Natural killer cell (primary cell): ENCODE data around the gene P2RY6. TPM values are rescaled to one million over a fixed set of nuclear protein-coding genes. Genes with fewer than 3 reads are reported as not detected.

Experiments
- ATAC-seq, 3 donors: fragments of 150-1000 bp in 2 of 3; fragments of 200-7000 bp in 1 of 3; cut with Tn5 transposase; 1 replicate in 1 of 3; 2 replicates in 2 of 3; pipeline ENCODE4 v1.10.0; 2021; ENCODE audit warnings: mild to moderate bottlenecking in 2 of 3, moderate library complexity in 2 of 3
- DNase-seq, 2 donors: peaks; one replicate each; pipeline versions ENCODE4 v3.0.0 to v3.0.0-alpha.2; 2013 to 2021; ENCODE audit warnings: mixed read lengths in 1 of 2
- H3K27ac ChIP-seq: one replicate; pipeline ENCODE4 v1.5.1; 2013; ENCODE audit warnings: mild to moderate bottlenecking, low read length
- H3K27me3 ChIP-seq: one replicate; pipeline ENCODE4 v1.6.1; 2013; ENCODE audit warnings: low read length; ENCODE audit not compliant: control insufficient read depth, insufficient read depth
- H3K36me3 ChIP-seq: one replicate; pipeline ENCODE4 v1.6.1; 2013; ENCODE audit warnings: low read length; ENCODE audit not compliant: control insufficient read depth, insufficient read depth
- H3K4me1 ChIP-seq: one replicate; pipeline ENCODE4 v1.6.1; 2013; ENCODE audit warnings: low read length; ENCODE audit not compliant: control insufficient read depth, insufficient read depth
- H3K4me3 ChIP-seq: one replicate; pipeline ENCODE4 v1.5.1; 2013; ENCODE audit warnings: low read length
- H3K9me3 ChIP-seq: one replicate; pipeline ENCODE4 v1.6.1; 2013; ENCODE audit warnings: low read length; ENCODE audit not compliant: control insufficient read depth, insufficient read depth
- H3K27ac Mint-ChIP-seq, 2 donors: one replicate each; pipeline ENCODE4 v1.8.0; 2022; ENCODE audit warnings: mild to moderate bottlenecking in 2 of 2, mixed read lengths in 2 of 2, moderate library complexity in 1 of 2
- H3K27me3 Mint-ChIP-seq, 2 donors: one replicate each; pipeline ENCODE4 v1.8.0; 2022; ENCODE audit warnings: low read depth in 2 of 2, mixed read lengths in 2 of 2
- H3K36me3 Mint-ChIP-seq: one replicate; pipeline ENCODE4 v1.8.0; 2022; ENCODE audit warnings: mixed read lengths
- H3K4me1 Mint-ChIP-seq, 2 donors: one replicate each; pipeline ENCODE4 v1.8.0; 2022; ENCODE audit warnings: mixed read lengths in 2 of 2
- H3K4me3 Mint-ChIP-seq: one replicate; pipeline ENCODE4 v1.8.0; 2022; ENCODE audit warnings: mild to moderate bottlenecking, moderate library complexity, mixed read lengths
- H3K9me3 Mint-ChIP-seq, 2 donors: one replicate each; pipeline ENCODE4 v1.8.0; 2022; ENCODE audit warnings: mixed read lengths in 2 of 2
- WGBS: methylation state at CpG from one replicate; pipeline ENCODE4 v1.1.7; 2013; ENCODE audit warnings: missing lambda C conversion rate; ENCODE audit not compliant: insufficient coverage; 5-methylcytosine and 5-hydroxymethylcytosine counted together
- intact Hi-C: fragments of 100-400 bp; cut with micrococcal nuclease; formaldehyde crosslinking; loops from one replicate; pipeline ENCODE4 v1.14.2; 2022
- total RNA-seq, 4 donors: library from RNA; stranded (reverse); fragments of 120-200 nt in 1 of 4; gene quantifications; one replicate each; pipeline versions ENCODE4 v1.2.3 to v1.2.4, GENCODE V29; 2013 to 2022
- TF ChIP-seq, protein P1 (sequence below): fragments of 200-600 bp; IDR thresholded peaks from one replicate; pipeline ENCODE4 v1.8.0; 2022; ENCODE audit warnings: antibody characterized with exemption

P2RY6 gene
- total RNA-seq, 3 donors from 2014 or later (not counting 1 experiment from before 2014, with no cell fraction given), result 0.24 to 0.40 TPM; not detected in 1

GRCh38 chr11:73239571-73240189 is 32.5 kb upstream of the P2RY6 start:
- no peak overlapping the region for H3K27ac Mint-ChIP-seq

GRCh38 chr11:73240190-73240781 is 31.9 kb upstream of the P2RY6 start:
- Histone ChIP-seq H3K9me3 (no peaks in the 10 kb centered on the region), H3K27ac (no peak overlapping the region), H3K4me1 (peaks cover 8% of the 10 kb centered on the region), H3K4me3 (no peak overlapping the region), H3K27me3 (no peaks in the 10 kb centered on the region), H3K36me3 (no peaks in the 10 kb centered on the region)
- intact Hi-C loops, result no loop called here
- no peaks in the 10 kb centered on the region for H3K36me3 Mint-ChIP-seq
- DNase-seq, result no peak
- TF ChIP-seq, protein P1, sequence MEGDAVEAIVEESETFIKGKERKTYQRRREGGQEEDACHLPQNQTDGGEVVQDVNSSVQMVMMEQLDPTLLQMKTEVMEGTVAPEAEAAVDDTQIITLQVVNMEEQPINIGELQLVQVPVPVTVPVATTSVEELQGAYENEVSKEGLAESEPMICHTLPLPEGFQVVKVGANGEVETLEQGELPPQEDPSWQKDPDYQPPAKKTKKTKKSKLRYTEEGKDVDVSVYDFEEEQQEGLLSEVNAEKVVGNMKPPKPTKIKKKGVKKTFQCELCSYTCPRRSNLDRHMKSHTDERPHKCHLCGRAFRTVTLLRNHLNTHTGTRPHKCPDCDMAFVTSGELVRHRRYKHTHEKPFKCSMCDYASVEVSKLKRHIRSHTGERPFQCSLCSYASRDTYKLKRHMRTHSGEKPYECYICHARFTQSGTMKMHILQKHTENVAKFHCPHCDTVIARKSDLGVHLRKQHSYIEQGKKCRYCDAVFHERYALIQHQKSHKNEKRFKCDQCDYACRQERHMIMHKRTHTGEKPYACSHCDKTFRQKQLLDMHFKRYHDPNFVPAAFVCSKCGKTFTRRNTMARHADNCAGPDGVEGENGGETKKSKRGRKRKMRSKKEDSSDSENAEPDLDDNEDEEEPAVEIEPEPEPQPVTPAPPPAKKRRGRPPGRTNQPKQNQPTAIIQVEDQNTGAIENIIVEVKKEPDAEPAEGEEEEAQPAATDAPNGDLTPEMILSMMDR, result no peak
- no peaks in the 10 kb centered on the region for H3K9me3 Mint-ChIP-seq
- peaks cover 0 to 3% of the 10 kb centered on the region in 2 donors for H3K27me3 Mint-ChIP-seq
- no peak overlapping the region for H3K27ac Mint-ChIP-seq
- H3K4me3 Mint-ChIP-seq, result no peak overlapping the region
- no peak for ATAC-seq
- WGBS, result 79% methylated on average over 4 of the region's 4 CpGs
- peaks cover 0 to 6% of the 10 kb centered on the region in 2 donors for H3K4me1 Mint-ChIP-seq

More at GRCh38 chr11:73239571-73240189, 32.5 kb upstream of the P2RY6 start:
- intact Hi-C loops, result no loop called here
- H3K4me1 Mint-ChIP-seq, result peaks cover 0 to 6% of the 10 kb centered on the region in 2 donors
- ATAC-seq, result no peak
- WGBS, result 90% methylated on average over 7 of the region's 7 CpGs
- peaks cover 0 to 3% of the 10 kb centered on the region in 2 donors for H3K27me3 Mint-ChIP-seq
- H3K9me3 Mint-ChIP-seq, result no peaks in the 10 kb centered on the region
- H3K4me3 Mint-ChIP-seq, result no peak overlapping the region
- Histone ChIP-seq H3K4me1 (peaks cover 8% of the 10 kb centered on the region), H3K36me3 (no peaks in the 10 kb centered on the region), H3K9me3 (no peaks in the 10 kb centered on the region), H3K27ac (no peak overlapping the region), H3K4me3 (no peak overlapping the region), H3K27me3 (no peaks in the 10 kb centered on the region)
- no peak for DNase-seq
- TF ChIP-seq, protein P1, result no peak
- H3K36me3 Mint-ChIP-seq, result no peaks in the 10 kb centered on the region

GRCh38 chr11:73241300-73241699 is 30.8 kb upstream of the P2RY6 start:
- WGBS, result 90% methylated on average over 4 of the region's 4 CpGs
- intact Hi-C loops, result no loop called here
- ATAC-seq, result no peak
- Mint-ChIP-seq H3K36me3 (no peaks in the 10 kb centered on the region), H3K9me3 (no peaks in the 10 kb centered on the region), H3K4me3 (no peak overlapping the region), H3K4me1 (peaks cover 0 to 6% of the 10 kb centered on the region in 2 donors), H3K27me3 (peaks cover 0 to 3% of the 10 kb centered on the region in 2 donors), H3K27ac (no peak overlapping the region)
- no peak overlapping the region for H3K4me3 ChIP-seq
- no peaks in the 10 kb centered on the region for H3K9me3 ChIP-seq
- TF ChIP-seq, protein P1, result no peak
- H3K27ac ChIP-seq, result no peak overlapping the region
- no peaks in the 10 kb centered on the region for H3K27me3 ChIP-seq
- H3K36me3 ChIP-seq, result no peaks in the 10 kb centered on the region
- DNase-seq, result no peak
- H3K4me1 ChIP-seq, result peaks cover 8% of the 10 kb centered on the region
